ENCODE data around the gene SLC45A2.

The SLC45A2 gene

GRCh38 chr5:33981408-33982162 is 2.9 kb downstream of the SLC45A2 start:
- Mint-ChIP-seq H3K27me3 (ENCODE audit: low read depth, poor library complexity) (peaks cover 1% of the 10 kb centered on the region), H3K4me3 (no peak overlapping the region), H3K36me3 (ENCODE audit: low read depth) (no peaks in the 10 kb centered on the region), H3K27ac (no peak overlapping the region), H3K4me1 (peaks cover 4% of the 10 kb centered on the region), H3K9me3 (no peaks in the 10 kb centered on the region)
- no peak for TF ChIP-seq CTCF (IDR thresholded peaks at IDR 0.05)
- DNase-seq, result no peak

- TF ChIP-seq CTCF (IDR thresholded peaks at IDR 0.05), result no peak
- H3K4me1 Mint-ChIP-seq, result peaks cover 19% of the 10 kb centered on the region
- no peaks in the 10 kb centered on the region for H3K36me3 Mint-ChIP-seq (ENCODE audit: low read depth)
- peaks cover 3% of the 10 kb centered on the region for H3K27me3 Mint-ChIP-seq (ENCODE audit: low read depth, poor library complexity)
- no peaks in the 10 kb centered on the region for H3K9me3 Mint-ChIP-seq
- no peak overlapping the region for H3K4me3 Mint-ChIP-seq
- H3K27ac Mint-ChIP-seq, result no peak overlapping the region
- DNase-seq, result no peak
These were observed 4.5 kb downstream of the SLC45A2 start for GRCh38 chr5:33980030-33980429.

- H3K36me3 Mint-ChIP-seq (ENCODE audit: low read depth), result no peaks in the 10 kb centered on the region
- H3K9me3 Mint-ChIP-seq, result no peaks in the 10 kb centered on the region
These were observed 6.2 kb downstream of the SLC45A2 start for GRCh38 chr5:33978306-33978705.

GRCh38 chr5:33976307-33976706 is 8.2 kb downstream of the SLC45A2 start:
- Mint-ChIP-seq H3K4me3 (no peak overlapping the region), H3K4me1 (peaks cover 26% of the 10 kb centered on the region), H3K9me3 (no peaks in the 10 kb centered on the region), H3K27ac (peak overlapping the region; percentile 20), H3K27me3 (ENCODE audit: low read depth, poor library complexity) (peaks cover 3% of the 10 kb centered on the region), H3K36me3 (ENCODE audit: low read depth) (no peaks in the 10 kb centered on the region)
- no peak for TF ChIP-seq CTCF (IDR thresholded peaks at IDR 0.05)
- DNase-seq, result no peak

More at GRCh38 chr5:33978306-33978705, 6.2 kb downstream of the SLC45A2 start:
- DNase-seq, result no peak
- no peak overlapping the region for H3K27ac Mint-ChIP-seq
- no peak for TF ChIP-seq CTCF (IDR thresholded peaks at IDR 0.05)
- H3K27me3 Mint-ChIP-seq (ENCODE audit: low read depth, poor library complexity), result peaks cover 3% of the 10 kb centered on the region
- no peak overlapping the region for H3K4me3 Mint-ChIP-seq
- peaks cover 26% of the 10 kb centered on the region for H3K4me1 Mint-ChIP-seq

GRCh38 chr5:33975852-33976251 is 8.6 kb downstream of the SLC45A2 start:
- peak overlapping the region; percentile 20 for H3K27ac Mint-ChIP-seq
- no peak for TF ChIP-seq CTCF (IDR thresholded peaks at IDR 0.05)
- H3K4me3 Mint-ChIP-seq, result no peak overlapping the region
- no peaks in the 10 kb centered on the region for H3K9me3 Mint-ChIP-seq
- peaks cover 3% of the 10 kb centered on the region for H3K27me3 Mint-ChIP-seq (ENCODE audit: low read depth, poor library complexity)
- no peak for DNase-seq
- H3K36me3 Mint-ChIP-seq (ENCODE audit: low read depth), result no peaks in the 10 kb centered on the region
- peaks cover 26% of the 10 kb centered on the region for H3K4me1 Mint-ChIP-seq

GRCh38 chr5:33973271-33973670 is 11.2 kb downstream of the SLC45A2 start:
- no peak for TF ChIP-seq CTCF (IDR thresholded peaks at IDR 0.05)
- H3K9me3 Mint-ChIP-seq, result no peaks in the 10 kb centered on the region
- no peak for DNase-seq
- H3K27me3 Mint-ChIP-seq (ENCODE audit: low read depth, poor library complexity), result peaks cover 5% of the 10 kb centered on the region
- peaks cover 26% of the 10 kb centered on the region for H3K4me1 Mint-ChIP-seq
- no peaks in the 10 kb centered on the region for H3K36me3 Mint-ChIP-seq (ENCODE audit: low read depth)
- H3K27ac Mint-ChIP-seq, result no peak overlapping the region
- H3K4me3 Mint-ChIP-seq, result no peak overlapping the region
